Anterior cingulate cortex (tissue), 58 donors: ENCODE measurements around the gene PHF23.

ENCODE experiments used
- DNase-seq, 58 donors: peaks; one replicate each; lab custom pipeline; 2025; lab: John Stamatoyannopoulos, UW

PHF23 gene

DNA sequence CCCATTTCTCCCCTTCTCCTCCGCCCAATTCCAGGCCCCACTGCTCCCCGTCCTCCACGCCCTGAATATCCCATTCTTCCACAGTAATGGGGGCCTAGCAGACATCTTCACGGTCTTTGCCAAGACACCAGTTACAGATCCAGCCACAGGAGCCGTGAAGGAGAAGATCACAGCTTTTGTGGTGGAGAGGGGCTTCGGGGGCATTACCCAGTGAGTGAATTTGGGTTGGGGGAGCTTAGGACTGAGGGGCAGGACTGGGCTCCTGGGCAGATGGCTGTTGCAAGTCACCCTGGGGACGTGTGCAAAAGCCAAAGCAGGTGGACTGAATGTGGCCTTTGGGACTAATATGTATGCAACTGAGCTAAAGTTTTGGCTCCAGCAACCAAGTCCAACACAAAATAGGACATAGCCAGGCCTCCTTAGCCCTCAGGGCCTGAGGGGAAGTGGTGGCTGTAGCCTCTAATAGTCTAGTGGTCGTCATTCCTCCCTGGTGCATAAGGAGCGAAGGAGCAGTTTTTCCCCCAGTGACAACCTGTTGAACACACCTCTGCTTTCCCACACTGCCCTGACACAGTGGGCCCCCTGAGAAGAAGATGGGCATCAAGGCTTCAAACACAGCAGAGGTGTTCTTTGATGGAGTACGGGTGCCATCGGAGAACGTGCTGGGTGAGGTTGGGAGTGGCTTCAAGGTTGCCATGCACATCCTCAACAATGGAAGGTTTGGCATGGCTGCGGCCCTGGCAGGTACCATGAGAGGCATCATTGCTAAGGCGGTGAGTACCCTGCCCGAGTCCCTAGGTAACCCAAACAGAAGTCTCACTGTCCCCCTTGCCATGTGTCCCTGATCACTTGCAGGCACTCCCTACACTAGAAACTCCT is 16.9 kb downstream of the PHF23 start:
- DNase-seq = no peak

DNA sequence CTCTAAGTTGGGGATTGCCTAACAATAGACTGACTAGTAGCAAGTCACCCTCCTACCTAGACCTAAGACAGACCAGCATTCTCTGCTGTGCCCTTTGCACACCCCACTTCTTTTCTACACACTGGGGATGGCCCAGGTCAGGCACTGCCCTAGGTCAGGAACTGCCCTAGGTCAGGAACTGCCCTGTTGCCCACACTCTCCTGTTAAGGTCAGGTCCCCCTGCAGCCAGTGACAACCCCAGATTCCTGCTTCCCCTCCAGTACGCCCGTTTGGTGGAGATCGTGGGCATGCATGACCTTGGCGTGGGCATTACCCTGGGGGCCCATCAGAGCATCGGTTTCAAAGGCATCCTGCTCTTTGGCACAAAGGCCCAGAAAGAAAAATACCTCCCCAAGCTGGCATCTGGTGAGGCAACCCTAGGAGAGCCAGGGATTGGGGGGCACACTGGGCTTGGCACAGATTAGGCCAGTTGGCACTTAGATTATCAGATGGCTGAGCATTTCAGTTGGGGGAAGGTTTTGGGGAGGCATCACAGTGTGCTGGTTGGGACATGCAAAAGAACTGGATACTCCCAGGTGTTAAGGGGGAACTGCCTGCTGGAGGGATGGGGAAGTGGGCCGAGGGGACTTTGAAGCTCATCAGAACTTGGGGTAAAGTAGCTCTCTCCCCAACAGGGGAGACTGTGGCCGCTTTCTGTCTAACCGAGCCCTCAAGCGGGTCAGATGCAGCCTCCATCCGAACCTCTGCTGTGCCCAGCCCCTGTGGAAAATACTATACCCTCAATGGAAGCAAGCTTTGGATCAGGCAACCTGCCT is 17.8 kb downstream of the PHF23 start:
- no peak for DNase-seq

DNA sequence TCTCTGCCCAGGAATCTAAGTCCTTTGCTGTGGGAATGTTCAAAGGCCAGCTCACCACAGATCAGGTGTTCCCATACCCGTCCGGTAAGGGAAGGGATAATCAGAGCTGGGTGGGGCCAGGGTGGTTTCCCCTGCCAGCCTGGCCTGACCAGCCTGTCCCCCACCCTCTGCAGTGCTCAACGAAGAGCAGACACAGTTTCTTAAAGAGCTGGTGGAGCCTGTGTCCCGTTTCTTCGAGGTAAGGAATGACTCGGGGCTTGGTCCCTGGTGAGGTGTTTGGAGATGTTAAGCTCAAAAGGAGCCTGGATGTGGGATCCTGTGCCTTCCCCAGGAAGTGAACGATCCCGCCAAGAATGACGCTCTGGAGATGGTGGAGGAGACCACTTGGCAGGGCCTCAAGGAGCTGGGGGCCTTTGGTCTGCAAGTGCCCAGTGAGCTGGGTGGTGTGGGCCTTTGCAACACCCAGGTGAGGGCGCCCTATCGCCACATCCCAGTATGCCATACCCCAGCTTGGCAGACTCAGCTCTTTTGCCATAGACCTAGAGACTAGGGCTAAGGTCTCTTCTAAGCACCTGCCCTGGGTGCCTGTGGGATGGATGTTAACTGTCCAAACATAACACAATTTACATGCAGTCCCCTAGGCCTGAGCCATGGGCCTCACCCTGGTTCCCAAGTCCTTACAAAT is 18.5 kb downstream of the PHF23 start:
- peak in 21 of 58 donors; percentile 17 to 50 (median 28) for DNase-seq

DNA sequence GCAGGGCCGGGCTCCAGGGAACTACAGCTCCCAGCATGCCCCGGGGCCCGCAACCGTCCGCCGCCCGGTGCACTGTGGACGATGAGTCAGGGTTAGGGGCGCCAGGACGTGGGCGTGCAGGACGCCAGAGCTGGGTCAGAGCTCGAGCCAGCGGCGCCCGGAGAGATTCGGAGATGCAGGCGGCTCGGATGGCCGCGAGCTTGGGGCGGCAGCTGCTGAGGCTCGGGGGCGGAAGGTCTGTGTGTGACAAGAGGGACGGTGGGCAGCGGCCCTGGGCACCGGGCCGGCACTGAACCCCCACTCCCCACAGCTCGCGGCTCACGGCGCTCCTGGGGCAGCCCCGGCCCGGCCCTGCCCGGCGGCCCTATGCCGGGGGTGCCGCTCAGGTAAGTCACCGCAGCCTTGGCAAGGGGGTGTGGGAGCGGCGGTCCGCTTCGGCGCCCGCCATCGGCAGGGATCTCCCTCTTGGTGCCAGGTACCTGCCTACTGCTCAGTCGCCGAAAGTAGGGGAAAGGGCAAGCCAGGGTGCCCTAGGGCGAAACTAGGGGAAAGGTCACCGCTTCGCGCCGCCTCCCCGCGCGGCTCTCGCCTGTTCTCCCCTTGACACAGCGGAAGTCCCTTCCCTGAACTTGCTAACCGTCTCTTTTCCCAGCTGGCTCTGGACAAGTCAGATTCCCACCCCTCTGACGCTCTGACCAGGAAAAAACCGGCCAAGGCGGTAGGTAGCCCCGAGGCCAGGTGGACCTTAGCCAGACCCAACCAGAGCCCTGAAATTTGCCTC is 19.3 kb downstream of the PHF23 start, which contains the start of the genes ACADVL and DLG4:
Gene ACADVL, plus strand, starts transcription at position 127 of the 781 bp plus-strand sequence. Its CDS starts 47 bp downstream, at position 174.
Gene DLG4, minus strand, starts transcription at position 25 of the 781 bp plus-strand sequence.
- peak; percentile 40 to 95 (median 84) for DNase-seq

DNA sequence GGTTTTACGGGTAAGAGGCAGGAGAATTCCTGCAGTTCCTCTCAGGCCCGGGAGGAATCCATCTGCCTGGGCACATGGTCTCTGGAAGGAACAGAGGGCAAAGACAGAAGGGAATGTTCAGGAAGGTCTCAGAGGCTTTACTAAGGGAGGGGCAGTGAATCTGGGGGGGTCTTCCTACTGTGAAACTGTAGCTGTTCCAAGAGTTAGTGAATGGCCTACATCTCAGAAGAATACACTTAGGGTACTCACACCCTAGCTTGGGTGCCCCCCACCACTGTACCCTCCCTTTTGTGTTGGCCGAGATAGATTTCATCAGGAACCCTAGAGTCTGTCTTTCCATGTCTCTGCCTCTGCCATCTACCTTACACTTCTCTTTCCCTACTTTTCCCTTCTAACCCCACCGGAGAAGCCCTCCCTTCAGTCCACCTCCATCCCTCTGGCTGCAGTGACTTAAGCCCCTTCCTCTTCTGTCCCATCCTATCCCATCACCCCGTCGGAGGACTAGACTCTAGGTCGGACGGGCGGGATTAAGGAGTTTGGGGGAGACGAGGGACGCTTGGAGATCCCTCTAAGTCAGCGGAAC is 19.9 kb downstream of the PHF23 start:
- DNase-seq = no peak

DNA sequence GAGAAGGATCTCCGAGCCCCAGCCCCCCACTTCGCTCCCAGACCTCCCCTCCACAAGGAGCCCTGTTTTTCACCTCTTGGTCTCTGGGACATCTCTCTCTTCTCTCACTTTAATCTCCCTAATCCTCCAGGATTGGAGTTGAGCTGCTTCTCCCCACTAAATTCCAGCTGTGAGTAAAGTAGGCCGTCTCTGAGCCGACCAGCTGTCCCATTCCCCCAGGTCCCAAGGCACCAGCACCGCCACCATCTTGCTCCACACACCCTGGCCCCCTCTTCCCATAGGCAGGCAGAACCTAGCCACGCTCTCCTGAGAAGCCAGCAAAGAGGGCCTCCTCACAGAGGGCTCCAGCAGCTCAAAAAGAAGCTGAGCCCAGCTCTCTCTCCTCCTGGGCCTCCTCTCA is 20.5 kb downstream of the PHF23 start:
- no peak for DNase-seq

DNA sequence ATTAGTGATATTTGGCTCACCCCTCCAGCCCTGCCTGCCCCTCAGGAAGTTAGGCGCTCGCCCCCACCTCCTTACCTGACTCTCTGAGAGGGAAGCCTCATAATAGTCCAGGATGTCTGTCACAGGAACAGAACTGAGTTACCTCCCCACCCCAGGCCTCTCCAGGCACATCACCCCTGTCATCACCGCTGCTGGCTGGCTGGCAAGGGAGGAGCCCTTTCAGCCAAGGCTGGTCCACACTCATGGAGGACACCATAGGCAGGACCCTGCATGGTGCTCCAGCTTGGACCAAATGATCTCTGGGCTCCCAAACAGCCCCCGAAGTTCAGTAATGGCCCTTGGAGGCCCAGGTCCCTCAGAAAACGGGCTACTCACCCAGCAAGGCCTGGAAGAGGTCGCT is 21.1 kb downstream of the PHF23 start:
- DNase-seq = no peak

DNA sequence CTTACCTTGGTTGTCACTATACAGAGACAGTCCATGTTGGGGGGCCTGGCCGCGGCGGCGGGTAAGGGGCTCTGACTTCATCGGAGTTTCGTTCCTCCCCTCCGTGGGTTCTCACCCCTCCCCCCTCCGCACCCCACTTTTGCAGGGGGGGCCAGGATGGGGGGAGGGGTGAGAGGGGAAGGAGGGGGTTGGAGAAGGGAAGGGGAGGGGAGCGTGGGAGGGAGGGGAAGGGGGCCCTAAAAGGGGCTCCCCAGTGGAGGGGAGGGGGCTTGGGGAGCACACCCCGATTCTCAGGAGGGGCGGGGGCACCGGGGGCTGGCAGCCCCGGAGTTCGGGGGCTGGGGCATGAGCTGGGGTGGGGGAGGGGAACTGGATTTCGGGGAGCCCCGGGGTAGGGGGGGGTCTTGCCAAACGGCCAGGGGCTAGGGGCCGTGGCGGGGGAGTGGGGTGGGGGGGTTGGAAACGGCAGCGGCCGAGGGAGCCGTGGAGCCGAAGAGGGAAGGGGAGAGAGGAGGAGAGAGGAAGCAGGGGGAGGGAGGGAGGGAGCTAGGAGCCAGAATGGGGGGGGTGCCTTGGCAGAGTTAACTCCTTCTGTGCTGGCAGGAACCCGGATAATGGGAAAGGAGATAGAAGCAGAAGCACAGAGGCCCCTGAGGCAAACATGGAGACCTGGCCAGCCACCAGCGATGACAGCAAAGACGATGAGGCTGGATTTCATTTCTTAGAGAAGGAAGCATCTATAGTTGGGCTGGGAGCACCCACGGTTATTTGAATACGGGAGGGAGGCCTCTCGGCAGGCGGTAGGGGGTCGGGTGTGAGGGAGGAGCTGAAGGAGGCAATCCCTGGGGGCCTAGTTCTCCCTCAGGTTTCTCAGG is 21.9 kb downstream of the PHF23 start:
- DNase-seq = peak in 33 of 58 donors; percentile 15 to 80 (median 49)

DNA sequence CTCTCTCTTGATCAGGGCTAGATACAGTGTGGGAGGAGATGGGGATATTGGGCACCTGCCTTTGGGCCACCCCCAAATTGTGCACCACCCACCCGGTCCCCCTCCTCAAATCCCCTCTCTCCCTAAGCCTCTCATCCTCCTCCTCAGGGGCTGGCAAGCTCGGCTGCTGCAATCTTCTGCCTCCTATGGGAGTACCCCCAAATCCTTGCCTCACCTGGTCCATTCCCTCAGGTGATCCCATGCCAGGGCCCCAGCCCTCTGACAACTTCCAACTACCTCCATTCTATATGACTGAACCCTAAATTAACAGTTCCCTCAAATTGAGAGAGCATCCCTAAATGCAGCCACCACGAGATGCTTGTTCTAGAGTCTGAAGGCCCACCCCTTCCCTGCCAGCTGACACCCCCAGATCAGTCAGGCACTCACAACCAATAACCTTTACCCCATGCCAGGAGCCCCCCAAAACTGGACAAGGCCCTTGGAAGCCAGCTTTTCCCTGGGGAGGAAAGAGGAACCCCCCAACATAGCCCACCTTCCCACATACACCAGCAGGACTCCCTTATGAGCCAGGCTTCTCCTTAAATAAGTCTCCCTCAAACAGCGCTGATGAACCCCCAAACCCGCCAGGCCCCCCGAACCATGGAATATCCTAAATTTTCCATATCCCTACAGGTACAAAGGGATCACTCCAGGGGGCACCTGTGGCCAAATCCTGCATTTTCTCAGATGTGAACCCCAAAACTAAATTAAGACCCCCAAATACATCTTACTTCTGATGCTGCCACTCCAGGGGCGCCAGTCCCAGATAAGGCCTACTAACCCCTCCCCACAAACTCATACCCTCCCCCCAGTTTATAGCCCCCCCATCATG is 22.8 kb downstream of the PHF23 start:
- peak in 1 of 58 donors; percentile 12 for DNase-seq

DNA sequence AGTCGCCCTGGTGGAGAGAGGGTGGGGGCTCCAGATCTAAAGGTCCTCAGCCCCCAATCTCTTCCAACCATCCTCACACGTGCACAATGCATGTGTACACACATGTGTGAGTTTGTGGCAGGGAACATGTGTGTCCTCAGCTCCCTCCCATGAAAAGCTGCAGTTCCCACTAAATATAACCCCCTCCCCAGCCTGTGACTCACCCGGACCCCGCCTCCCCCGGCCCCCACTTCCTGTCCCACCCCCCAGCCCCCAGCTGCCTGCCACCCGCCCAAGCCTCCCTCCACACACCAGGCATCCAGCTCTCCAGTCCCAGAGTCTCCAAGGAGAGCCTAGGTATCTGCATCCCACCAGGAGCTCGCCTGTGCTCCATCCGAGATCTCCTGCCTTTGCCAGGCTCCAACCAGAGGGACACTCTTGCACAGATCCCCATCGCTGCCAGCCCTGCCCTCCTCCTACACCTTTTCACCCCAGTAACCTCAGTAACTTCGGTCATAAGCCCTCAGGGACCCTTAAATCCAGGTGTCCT is 23.5 kb downstream of the PHF23 start:
- peak in 1 of 58 donors; percentile 32 for DNase-seq

DNA sequence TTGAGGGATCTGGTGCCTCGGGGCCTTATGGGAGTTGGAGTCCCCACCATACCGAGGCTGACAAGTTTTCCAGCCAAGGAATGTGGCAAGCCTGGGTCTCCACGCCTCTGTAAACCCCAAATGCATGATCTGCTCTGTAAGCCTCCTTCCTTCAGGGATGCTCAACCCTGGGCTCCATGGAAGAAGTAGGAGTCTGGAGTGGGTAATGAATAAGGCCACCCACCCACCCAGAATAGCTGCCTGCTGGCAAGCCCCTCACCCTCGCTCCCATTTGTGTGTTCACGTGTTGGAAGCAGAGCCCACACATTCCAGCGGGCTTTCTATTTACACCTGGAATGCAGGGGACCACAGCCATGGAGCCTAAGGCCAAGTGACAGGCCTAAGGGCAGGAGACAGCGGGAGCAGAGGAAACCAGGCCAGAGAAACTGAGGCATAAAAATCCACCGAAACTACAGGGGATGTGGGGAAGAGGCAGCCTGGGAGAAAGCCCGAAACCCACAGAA is 24.1 kb downstream of the PHF23 start:
- DNase-seq = peak in 1 of 58 donors; percentile 93

DNA sequence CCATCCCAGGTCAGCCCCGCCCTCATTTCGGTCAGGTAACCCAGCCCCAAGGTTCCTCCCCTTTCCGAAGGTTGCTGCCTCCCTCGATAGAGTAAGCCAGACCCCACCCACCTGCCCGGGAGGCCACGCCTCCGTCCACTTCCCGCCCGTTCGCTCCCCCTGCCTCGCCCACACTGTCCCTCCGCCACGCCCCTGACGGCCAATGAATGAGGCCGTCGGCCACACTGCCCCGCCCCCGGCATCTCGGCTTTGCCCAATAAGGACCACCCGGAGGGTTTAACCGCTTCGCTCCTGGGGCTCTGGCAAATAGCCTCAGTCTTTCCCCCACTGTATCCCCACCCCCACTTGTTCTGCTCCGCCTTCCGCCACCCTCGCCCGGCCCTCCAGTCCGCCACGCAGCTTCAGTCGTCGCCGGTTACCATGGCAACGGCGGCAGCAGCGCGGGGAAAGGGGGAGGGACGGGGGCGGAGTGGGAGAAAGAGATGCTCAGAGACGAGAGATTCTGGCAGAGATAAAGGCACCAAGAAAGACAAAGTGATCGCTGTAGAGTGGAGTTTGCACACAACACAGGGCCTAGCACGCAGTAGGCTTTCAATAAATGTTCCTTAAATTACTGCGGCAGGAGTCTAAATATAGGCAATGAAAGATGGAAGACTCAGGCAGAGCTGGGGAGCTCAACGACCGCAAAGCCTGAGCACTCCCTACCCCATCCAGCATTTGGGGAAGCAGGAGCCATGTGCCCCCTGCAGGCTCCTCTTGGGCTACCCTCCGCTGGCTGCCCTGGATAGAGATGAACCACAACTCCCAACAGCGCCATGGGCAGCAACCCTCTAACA is 24.7 kb downstream of the PHF23 start:
- DNase-seq = peak; percentile 75 to 99 (median 96)

DNA sequence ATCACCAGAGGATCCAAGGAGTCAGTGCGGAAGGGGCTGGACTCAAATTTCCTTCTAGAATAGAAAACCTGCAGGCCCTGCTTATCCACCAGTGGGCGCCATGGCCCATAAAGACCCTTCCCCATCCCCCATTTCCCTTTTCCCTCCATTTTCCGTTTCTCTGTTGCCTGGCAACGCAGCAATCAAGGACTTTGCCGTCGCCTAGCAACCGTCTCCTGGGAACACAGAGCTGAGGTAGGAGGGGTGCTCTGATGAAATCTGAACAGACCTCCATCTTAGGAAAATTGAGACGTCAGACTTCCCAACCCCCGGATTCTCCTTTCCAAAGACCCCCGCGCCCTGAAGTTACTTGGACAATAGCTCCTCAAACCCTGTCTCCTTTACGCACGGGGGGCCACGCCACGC is 25.4 kb downstream of the PHF23 start:
- DNase-seq = peak in 47 of 58 donors; percentile 43 to 93 (median 77)

DNA sequence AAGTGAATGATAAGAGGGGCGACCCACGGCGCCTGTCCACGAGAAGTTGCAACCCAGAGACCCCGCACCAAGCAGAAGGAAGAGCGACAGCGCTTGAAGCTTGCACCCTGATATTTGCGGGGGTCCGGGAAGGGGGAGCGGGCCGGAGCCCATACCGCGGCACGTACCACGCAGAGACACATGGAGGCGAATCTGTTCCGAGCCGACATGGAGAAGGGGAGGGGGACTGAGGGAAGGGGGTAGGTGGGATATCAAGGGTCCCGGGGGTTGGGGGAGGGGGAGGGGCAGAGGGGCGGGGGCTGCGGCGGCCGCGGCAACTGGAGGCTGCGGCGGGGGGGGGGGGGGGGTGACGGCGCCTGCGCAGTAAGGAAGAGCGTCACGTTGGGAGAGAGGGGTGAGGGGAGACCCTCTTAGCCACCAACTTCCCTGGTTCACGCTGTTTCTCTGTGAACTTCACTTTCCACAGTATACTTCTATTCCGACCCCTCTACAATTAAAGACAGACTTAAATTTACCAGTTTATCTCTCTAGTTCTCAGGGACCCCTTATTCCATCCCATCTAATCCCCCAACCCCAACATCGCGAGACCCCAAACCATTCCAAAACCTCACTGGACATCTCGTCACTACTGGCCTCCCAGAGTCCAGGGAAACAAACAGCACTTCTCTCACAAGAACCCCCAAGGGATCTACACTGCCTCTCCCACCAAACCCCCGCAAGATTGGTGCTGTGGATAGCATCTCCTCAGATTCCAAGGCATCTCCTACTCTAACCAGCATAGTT is 27.6 kb downstream of the PHF23 start:
- DNase-seq = no peak

DNA sequence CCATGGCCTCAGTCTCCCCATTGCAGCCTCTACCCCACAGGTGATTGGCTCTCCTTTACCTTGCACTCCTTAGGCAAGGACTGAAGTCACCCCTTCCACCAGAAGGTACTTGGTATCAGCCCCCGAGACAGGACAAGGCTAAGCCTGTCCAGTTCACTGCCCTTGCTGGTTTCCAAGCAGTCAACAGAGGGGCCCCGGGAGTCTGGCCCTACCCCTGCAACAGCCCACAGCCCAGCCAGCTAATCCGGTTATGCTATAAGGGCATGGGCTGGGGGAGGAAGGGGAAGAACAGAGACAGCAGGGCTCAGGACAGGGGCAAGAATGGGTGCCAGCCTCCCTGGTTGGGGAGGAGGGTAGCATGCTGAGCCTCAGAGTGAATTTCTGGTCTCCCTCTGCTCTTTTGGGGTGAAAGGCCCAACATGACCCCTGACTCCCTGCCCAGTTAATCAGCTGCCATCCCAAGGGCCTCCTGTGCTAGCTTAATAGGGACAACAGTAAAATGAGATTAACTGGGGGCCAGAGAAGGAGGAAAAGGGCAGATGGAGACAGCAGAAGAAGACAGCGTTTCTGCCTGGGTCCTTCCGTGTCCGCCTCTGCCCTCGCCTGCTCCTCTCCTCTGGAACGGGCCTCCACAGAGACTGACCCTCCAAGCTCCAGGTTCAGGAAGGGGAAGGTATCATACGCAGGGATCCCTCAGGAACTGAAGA is 30.4 kb downstream of the PHF23 start:
- DNase-seq = no peak
